Stimulated activated CD4-positive, alpha-beta T cell treated with anti-CD3 and anti-CD28 coated beads, Interleukin-12 subunit alpha, Interleukin-12 subunit beta, amount 100 ng/mL, for 24 hours (primary cell): ENCODE data around the gene CDC42BPB.

Experiments used
- DNase-seq, 2 experiments: peaks; one replicate each; pipeline ENCODE4 v3.0.0-alpha.2; 2020; ENCODE audit warnings: low read depth in 2 of 2

CDC42BPB gene

GRCh38 chr14:102966681-102967505, 90.5 kb downstream of the CDC42BPB start:
- DNase-seq, result no peak

GRCh38 chr14:102965971-102966655, 91.2 kb downstream of the CDC42BPB start:
- no peak for DNase-seq

- DNase-seq, result no peak
These were observed 92.1 kb downstream of the CDC42BPB start for GRCh38 chr14:102965282-102965681.

- no peak for DNase-seq
These were observed 93.1 kb downstream of the CDC42BPB start for GRCh38 chr14:102964152-102964730.

- DNase-seq, result no peak
These were observed 95.2 kb downstream of the CDC42BPB start for GRCh38 chr14:102962111-102962627.

- no peak for DNase-seq
These were observed 98.9 kb downstream of the CDC42BPB start for GRCh38 chr14:102958461-102958860.

GRCh38 chr14:102957222-102957621, 100.1 kb downstream of the CDC42BPB start:
- DNase-seq, result no peak

GRCh38 chr14:102955636-102956408, 101.5 kb downstream of the CDC42BPB start:
- DNase-seq, result no peak

- DNase-seq, result no peak
These were observed 103.1 kb downstream of the CDC42BPB start for GRCh38 chr14:102954081-102954789.

GRCh38 chr14:102953100-102953499, 104.2 kb downstream of the CDC42BPB start:
- no peak for DNase-seq

GRCh38 chr14:102952276-102952675, 105.1 kb downstream of the CDC42BPB start:
- DNase-seq, result no peak

- DNase-seq, result no peak
These were observed 105.5 kb downstream of the CDC42BPB start for GRCh38 chr14:102951799-102952198.

- no peak for DNase-seq
These were observed 106.3 kb downstream of the CDC42BPB start for GRCh38 chr14:102951034-102951433.

- DNase-seq, result no peak
These were observed 107.4 kb downstream of the CDC42BPB start for GRCh38 chr14:102949801-102950451.

GRCh38 chr14:102949062-102949800, 108.1 kb downstream of the CDC42BPB start:
- no peak for DNase-seq

- DNase-seq, result no peak
These were observed 108.7 kb downstream of the CDC42BPB start for GRCh38 chr14:102948698-102949061.

GRCh38 chr14:102947321-102948103, 109.8 kb downstream of the CDC42BPB start:
- DNase-seq, result no peak

GRCh38 chr14:102945346-102946130, 111.8 kb downstream of the CDC42BPB start:
- no peak for DNase-seq
